ENCODE results near the gene CCNF.

GRCh38 chr16:2472488-2472864, 43.2 kb downstream of the CCNF start:
- no peak for TF ChIP-seq CTCF (IDR thresholded peaks at IDR 0.05; ENCODE audit: borderline replicate concordance, extremely low read depth, low read length, poor library complexity, severe bottlenecking)
- TF ChIP-seq EZH2 (IDR thresholded peaks at IDR 0.05; ENCODE audit: borderline replicate concordance, low read depth, low read length, severe bottlenecking) = no peak

All from DND-41 (cell line).